ENCODE results near the gene DDOST. TPM values are rescaled to one million over a fixed set of nuclear protein-coding genes. Genes with fewer than 3 reads are reported as not detected.

Gene DDOST
- total and polyA plus RNA-seq, 2 experiments from 2014 or later, result 176 to 326 TPM

DNA sequence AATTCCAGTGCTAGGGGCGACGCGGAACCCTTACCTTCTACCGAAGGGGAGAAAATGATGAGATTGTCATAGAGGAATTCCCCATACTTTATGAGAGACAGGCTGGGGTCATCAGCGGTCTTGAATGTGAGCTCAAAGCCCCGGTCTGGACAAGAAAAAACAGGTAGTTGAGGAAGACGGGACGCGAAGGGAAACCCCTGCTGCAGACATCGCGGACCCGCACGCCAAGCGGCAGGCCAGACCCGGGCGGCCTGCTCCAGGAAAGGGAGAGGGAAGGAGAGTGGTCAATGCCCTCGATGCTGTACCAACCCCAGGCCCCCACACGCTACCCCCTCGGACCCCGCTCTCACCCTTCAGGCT lies 342 bp downstream of the DDOST start:
- Histone ChIP-seq H3K4me1 (ENCODE audit: low read depth) (peaks cover 13% of the 10 kb centered on the region), H3K36me3 (peaks cover 16% of the 10 kb centered on the region), H3K4me3 (peak overlapping the region; percentile 83), H3K27ac (peak overlapping the region; percentile 11), H3K9me3 (ENCODE audit: low read depth) (no peaks in the 10 kb centered on the region), H3K27me3 (no peaks in the 10 kb centered on the region)
- TF ChIP-seq, protein P1, sequence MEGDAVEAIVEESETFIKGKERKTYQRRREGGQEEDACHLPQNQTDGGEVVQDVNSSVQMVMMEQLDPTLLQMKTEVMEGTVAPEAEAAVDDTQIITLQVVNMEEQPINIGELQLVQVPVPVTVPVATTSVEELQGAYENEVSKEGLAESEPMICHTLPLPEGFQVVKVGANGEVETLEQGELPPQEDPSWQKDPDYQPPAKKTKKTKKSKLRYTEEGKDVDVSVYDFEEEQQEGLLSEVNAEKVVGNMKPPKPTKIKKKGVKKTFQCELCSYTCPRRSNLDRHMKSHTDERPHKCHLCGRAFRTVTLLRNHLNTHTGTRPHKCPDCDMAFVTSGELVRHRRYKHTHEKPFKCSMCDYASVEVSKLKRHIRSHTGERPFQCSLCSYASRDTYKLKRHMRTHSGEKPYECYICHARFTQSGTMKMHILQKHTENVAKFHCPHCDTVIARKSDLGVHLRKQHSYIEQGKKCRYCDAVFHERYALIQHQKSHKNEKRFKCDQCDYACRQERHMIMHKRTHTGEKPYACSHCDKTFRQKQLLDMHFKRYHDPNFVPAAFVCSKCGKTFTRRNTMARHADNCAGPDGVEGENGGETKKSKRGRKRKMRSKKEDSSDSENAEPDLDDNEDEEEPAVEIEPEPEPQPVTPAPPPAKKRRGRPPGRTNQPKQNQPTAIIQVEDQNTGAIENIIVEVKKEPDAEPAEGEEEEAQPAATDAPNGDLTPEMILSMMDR (IDR thresholded peaks at IDR 0.05; ENCODE audit: low read depth, low read length), result no peak
- no peak for DNase-seq (ENCODE audit: low read depth in 1 of 2, low spot score in 1 of 2)

DNA sequence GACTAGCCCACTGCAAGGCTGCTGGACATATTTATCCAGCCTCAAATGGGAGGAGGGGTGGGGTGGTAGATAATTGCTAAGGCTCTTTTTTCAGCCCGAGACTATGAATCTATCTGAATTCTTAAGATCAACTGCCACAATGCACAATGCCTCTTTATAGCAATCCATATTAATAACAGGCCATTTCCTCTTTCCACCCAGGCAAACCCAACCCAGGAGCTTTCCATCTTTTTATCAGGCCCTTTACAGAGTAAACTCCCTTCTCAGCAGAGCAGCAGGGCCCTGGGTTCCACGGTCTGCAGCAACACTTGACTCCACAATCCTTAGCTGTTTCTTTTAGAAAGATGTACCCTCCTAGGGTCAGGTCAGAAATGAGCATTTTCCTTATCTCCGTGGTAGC lies 806 bp downstream of the DDOST start:
- H3K4me3 ChIP-seq, result peak overlapping the region; percentile 83
- TF ChIP-seq, protein P1 (IDR thresholded peaks at IDR 0.05; ENCODE audit: low read depth, low read length), result no peak
- no peak overlapping the region for H3K27ac ChIP-seq
- H3K27me3 ChIP-seq, result no peaks in the 10 kb centered on the region
- peaks cover 21% of the 10 kb centered on the region for H3K36me3 ChIP-seq
- DNase-seq (ENCODE audit: low read depth in 1 of 2, low spot score in 1 of 2), result no peak
- H3K9me3 ChIP-seq (ENCODE audit: low read depth), result no peaks in the 10 kb centered on the region
- peaks cover 13% of the 10 kb centered on the region for H3K4me1 ChIP-seq (ENCODE audit: low read depth)

- H3K4me1 ChIP-seq (ENCODE audit: low read depth), result peaks cover 13% of the 10 kb centered on the region
- peaks cover 38% of the 10 kb centered on the region for H3K36me3 ChIP-seq
- peak overlapping the region; percentile 35 for H3K27ac ChIP-seq
- TF ChIP-seq, protein P1 (IDR thresholded peaks at IDR 0.05; ENCODE audit: low read depth, low read length), result no peak
- no peak for DNase-seq (ENCODE audit: low read depth in 1 of 2, low spot score in 1 of 2)
- H3K27me3 ChIP-seq, result no peaks in the 10 kb centered on the region
- H3K4me3 ChIP-seq, result no peak overlapping the region
- H3K9me3 ChIP-seq (ENCODE audit: low read depth), result no peaks in the 10 kb centered on the region
Observed at GRCh38 chr1:20658166-20658915, 2.8 kb downstream of the DDOST start.

DNA sequence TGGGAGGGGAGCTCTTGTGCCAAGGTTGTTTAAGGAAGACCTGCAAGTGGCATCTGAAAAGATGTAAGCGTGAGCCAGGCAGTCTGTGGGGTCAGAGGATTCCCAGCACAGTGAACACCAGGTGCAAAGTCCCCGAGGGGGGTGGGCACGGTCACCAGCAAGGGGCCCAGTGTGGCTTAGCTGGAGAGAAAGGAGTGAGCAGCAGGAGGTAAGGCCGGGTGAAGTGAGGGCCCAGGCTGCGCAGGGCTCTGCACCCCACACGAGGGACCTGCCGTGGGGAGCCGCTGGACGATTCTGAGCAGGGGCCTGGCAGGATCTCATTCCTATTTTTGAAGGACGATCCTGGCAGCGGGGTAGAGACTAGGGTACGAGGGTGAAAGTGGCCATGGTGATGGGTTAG lies 4.1 kb downstream of the DDOST start:
- Histone ChIP-seq H3K9me3 (ENCODE audit: low read depth) (no peaks in the 10 kb centered on the region), H3K27ac (no peak overlapping the region), H3K4me3 (no peak overlapping the region), H3K27me3 (no peaks in the 10 kb centered on the region), H3K4me1 (ENCODE audit: low read depth) (peaks cover 10% of the 10 kb centered on the region), H3K36me3 (peaks cover 51% of the 10 kb centered on the region)
- DNase-seq (ENCODE audit: low read depth in 1 of 2, low spot score in 1 of 2), result no peak
- TF ChIP-seq, protein P1 (IDR thresholded peaks at IDR 0.05; ENCODE audit: low read depth, low read length), result no peak

- peaks cover 62% of the 10 kb centered on the region for H3K36me3 ChIP-seq
- TF ChIP-seq, protein P1 (IDR thresholded peaks at IDR 0.05; ENCODE audit: low read depth, low read length), result no peak
- H3K27ac ChIP-seq, result no peak overlapping the region
- no peak for DNase-seq (ENCODE audit: low read depth in 1 of 2, low spot score in 1 of 2)
- no peaks in the 10 kb centered on the region for H3K4me1 ChIP-seq (ENCODE audit: low read depth)
- no peaks in the 10 kb centered on the region for H3K9me3 ChIP-seq (ENCODE audit: low read depth)
- no peaks in the 10 kb centered on the region for H3K27me3 ChIP-seq
- no peak overlapping the region for H3K4me3 ChIP-seq
Observed at GRCh38 chr1:20654104-20654690, 7.0 kb downstream of the DDOST start.
